Hepatocyte (in vitro differentiated cells): ENCODE data around the gene YBEY.

Experiments
- EZH2 ChIP-seq: fragments of 200-600 bp; sonication (generic); IDR thresholded peaks from 2 replicates; pipeline ENCODE4 v1.6.1; 2016; ENCODE audit warnings: antibody characterized with exemption, mild to moderate bottlenecking, borderline replicate concordance
- TF ChIP-seq, protein P1 (sequence below): fragments of 200-600 bp; sonication (generic); IDR thresholded peaks from 2 replicates; pipeline ENCODE4 v1.5.1; 2016; ENCODE audit warnings: antibody characterized with exemption, mild to moderate bottlenecking; ENCODE audit not compliant: poor library complexity

DNA sequence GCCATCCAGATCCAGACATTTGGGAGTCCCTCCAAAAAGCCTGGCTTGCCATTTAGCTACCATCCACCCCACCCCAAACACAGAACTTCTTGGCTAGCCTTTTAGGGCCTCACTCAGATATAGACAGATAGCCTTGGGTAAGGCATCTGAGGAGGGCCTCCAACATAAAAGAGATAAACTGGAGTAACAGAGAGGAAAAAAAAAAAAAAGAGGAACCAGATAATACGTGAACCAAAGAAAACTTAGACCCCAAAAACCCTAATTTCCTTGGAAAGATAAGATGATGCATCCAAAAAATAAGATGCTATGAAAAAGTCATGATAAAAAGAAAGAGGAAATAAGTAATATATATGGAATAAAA, 37.7 kb upstream of the YBEY start:
- TF ChIP-seq, protein P1, sequence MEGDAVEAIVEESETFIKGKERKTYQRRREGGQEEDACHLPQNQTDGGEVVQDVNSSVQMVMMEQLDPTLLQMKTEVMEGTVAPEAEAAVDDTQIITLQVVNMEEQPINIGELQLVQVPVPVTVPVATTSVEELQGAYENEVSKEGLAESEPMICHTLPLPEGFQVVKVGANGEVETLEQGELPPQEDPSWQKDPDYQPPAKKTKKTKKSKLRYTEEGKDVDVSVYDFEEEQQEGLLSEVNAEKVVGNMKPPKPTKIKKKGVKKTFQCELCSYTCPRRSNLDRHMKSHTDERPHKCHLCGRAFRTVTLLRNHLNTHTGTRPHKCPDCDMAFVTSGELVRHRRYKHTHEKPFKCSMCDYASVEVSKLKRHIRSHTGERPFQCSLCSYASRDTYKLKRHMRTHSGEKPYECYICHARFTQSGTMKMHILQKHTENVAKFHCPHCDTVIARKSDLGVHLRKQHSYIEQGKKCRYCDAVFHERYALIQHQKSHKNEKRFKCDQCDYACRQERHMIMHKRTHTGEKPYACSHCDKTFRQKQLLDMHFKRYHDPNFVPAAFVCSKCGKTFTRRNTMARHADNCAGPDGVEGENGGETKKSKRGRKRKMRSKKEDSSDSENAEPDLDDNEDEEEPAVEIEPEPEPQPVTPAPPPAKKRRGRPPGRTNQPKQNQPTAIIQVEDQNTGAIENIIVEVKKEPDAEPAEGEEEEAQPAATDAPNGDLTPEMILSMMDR = no peak
- no peak for TF ChIP-seq EZH2
